Measurements from ENCODE around the gene SPATA21.
"Not testable (repeated sequence)": the region's sequence is repeated elsewhere in the genome, so short reads cannot be mapped to it uniquely, and the experiment has no call there.

GRCh38 chr1:16487011-16487410 lies 49.8 kb upstream of the SPATA21 start:
- TF ChIP-seq CTCF (IDR thresholded peaks at IDR 0.05; ENCODE audit: insufficient read depth, low read depth, low read length); EZH2 (IDR thresholded peaks at IDR 0.05; ENCODE audit: insufficient read depth, low read length): not testable (repeated sequence)
